Ovary (tissue), 3 donors: ENCODE results near the gene ZNF148.

ENCODE experiments used
- EP300 ChIP-seq: sonication (generic); formaldehyde crosslinking; IDR thresholded peaks from one replicate; pipeline ENCODE4 v1.6.1; 2017; ENCODE audit warnings: antibody characterized with exemption
- POLR2A ChIP-seq: fragments of 450-650 bp; IDR thresholded peaks from one replicate; pipeline ENCODE4 v1.6.1; 2017; ENCODE audit warnings: antibody characterized with exemption, mild to moderate bottlenecking, moderate library complexity
- TF ChIP-seq, protein P1 (sequence below), 3 donors: fragments of 450-650 bp in 2 of 3; fragments of 200-600 bp in 1 of 3; IDR thresholded peaks; one replicate each; pipeline versions ENCODE4 v1.5.1 to v1.8.0; 2016 to 2022; ENCODE audit warnings: antibody characterized with exemption in 3 of 3, mild to moderate bottlenecking in 1 of 3
- donor health status: DM: no; HTN: no; CAD: no.

DNA sequence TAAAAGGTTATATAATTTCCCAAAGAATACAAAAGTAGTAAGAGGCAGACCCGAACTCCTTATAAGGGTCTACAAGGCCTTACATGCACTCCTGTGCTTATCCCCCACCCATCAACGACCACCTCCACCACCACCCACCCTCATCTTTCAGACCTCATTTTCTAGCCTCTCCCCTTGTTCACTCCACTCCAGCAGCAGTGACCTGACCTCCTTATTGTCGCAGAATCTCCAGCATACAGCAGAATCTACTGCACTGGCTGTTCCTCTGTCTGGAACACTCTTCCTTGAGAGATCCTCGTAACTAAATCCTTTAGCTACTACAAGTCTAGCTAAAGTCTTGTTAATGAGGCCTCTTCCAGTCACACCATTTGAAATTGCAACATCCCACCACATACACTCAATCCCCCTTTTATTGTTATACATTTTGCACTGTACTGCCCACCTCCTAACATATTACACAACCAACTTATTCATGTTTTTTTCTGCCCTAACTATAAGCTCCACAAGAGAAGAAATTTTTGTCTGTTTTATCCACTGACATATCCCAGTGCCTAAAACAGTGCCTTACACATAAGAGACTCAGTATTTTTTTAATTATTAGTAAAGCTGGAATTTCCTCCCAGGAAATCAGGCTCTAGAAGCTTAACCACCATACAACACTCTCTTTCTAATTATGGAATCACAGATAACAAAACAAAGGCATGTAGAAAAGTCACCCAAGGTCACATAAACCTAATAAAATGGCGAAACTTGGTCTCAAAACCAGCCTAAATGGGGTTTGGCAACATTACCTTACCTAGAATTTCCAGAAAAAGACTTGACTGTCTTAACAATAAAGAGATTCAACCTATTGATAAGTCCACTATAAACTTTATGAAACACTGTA is 40.2 kb downstream of the ZNF148 start:
- TF ChIP-seq, protein P1, sequence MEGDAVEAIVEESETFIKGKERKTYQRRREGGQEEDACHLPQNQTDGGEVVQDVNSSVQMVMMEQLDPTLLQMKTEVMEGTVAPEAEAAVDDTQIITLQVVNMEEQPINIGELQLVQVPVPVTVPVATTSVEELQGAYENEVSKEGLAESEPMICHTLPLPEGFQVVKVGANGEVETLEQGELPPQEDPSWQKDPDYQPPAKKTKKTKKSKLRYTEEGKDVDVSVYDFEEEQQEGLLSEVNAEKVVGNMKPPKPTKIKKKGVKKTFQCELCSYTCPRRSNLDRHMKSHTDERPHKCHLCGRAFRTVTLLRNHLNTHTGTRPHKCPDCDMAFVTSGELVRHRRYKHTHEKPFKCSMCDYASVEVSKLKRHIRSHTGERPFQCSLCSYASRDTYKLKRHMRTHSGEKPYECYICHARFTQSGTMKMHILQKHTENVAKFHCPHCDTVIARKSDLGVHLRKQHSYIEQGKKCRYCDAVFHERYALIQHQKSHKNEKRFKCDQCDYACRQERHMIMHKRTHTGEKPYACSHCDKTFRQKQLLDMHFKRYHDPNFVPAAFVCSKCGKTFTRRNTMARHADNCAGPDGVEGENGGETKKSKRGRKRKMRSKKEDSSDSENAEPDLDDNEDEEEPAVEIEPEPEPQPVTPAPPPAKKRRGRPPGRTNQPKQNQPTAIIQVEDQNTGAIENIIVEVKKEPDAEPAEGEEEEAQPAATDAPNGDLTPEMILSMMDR (IDR thresholded peaks at IDR 0.05), result no peak
- TF ChIP-seq POLR2A, result no peak
- no peak for TF ChIP-seq EP300
